ENCODE measurements around the gene NOTCH4.

NOTCH4 gene

GRCh38 chr6:32167761-32168262 is 56.1 kb downstream of the NOTCH4 start:
- in situ Hi-C loops (cut with HindIII; ENCODE audit: low sequenced_read_pairs), result no loop called here

- in situ Hi-C loops (cut with HindIII; ENCODE audit: low sequenced_read_pairs), result no loop called here
These were observed 56.6 kb downstream of the NOTCH4 start for GRCh38 chr6:32167154-32167760.

- in situ Hi-C loops (cut with HindIII; ENCODE audit: low sequenced_read_pairs), result no loop called here
These were observed 57.3 kb downstream of the NOTCH4 start for GRCh38 chr6:32166411-32167061.

- in situ Hi-C loops (cut with HindIII; ENCODE audit: low sequenced_read_pairs), result no loop called here
These were observed 59.6 kb downstream of the NOTCH4 start, which contains the start of gene EGFL8 for GRCh38 chr6:32164295-32164694. TSS of gene EGFL8 (plus strand) at chr6:32164595. CDS start at chr6:32166166, 1,571 bp downstream.

- in situ Hi-C loops (cut with HindIII; ENCODE audit: low sequenced_read_pairs), result no loop called here
These were observed 60.2 kb downstream of the NOTCH4 start for GRCh38 chr6:32163559-32164258.

GRCh38 chr6:32158052-32158451 is 65.8 kb downstream of the NOTCH4 start:
- in situ Hi-C loops (cut with HindIII; ENCODE audit: low sequenced_read_pairs), result no loop called here

GRCh38 chr6:32156891-32157290 is 67.0 kb downstream of the NOTCH4 start:
- in situ Hi-C loops (cut with HindIII; ENCODE audit: low sequenced_read_pairs), result no loop called here

- in situ Hi-C loops (cut with HindIII; ENCODE audit: low sequenced_read_pairs), result no loop called here
These were observed 69.2 kb downstream of the NOTCH4 start for GRCh38 chr6:32154514-32155161.

- in situ Hi-C loops (cut with HindIII; ENCODE audit: low sequenced_read_pairs), result no loop called here
These were observed 70.0 kb downstream of the NOTCH4 start, which contains the start of gene PPT2 for GRCh38 chr6:32153564-32154513. TSS of gene PPT2 (plus strand) at chr6:32154141. CDS start at chr6:32154595, 454 bp downstream.

GRCh38 chr6:32152769-32153563 is 70.9 kb downstream of the NOTCH4 start:
- in situ Hi-C loops (cut with HindIII; ENCODE audit: low sequenced_read_pairs), result no loop called here

GRCh38 chr6:32151863-32152768 is 71.8 kb downstream of the NOTCH4 start, which contains the start of gene PRRT1:
TSS of gene PRRT1 (minus strand) at chr6:32151939. CDS start at chr6:32151827, 112 bp downstream.
- in situ Hi-C loops (cut with HindIII; ENCODE audit: low sequenced_read_pairs), result no loop called here

GRCh38 chr6:32151181-32151862 is 72.5 kb downstream of the NOTCH4 start:
- in situ Hi-C loops (cut with HindIII; ENCODE audit: low sequenced_read_pairs), result no loop called here

GRCh38 chr6:32149932-32150870 is 73.7 kb downstream of the NOTCH4 start:
- in situ Hi-C loops (cut with HindIII; ENCODE audit: low sequenced_read_pairs), result no loop called here

- in situ Hi-C loops (cut with HindIII; ENCODE audit: low sequenced_read_pairs), result no loop called here
These were observed 74.6 kb downstream of the NOTCH4 start for GRCh38 chr6:32149092-32149755.

GRCh38 chr6:32148289-32149091 is 75.4 kb downstream of the NOTCH4 start:
- in situ Hi-C loops (cut with HindIII; ENCODE audit: low sequenced_read_pairs), result no loop called here
